K562 (cell line): ENCODE data around the gene EEA1. TPM values are rescaled to one million over a fixed set of nuclear protein-coding genes. Genes with fewer than 3 reads are reported as not detected.

ENCODE experiments used
- ATAC-seq: fragments of 200-7000 bp; cut with Tn5 transposase; 3 replicates; pipeline ENCODE4 v1.9.1; 2020; ENCODE audit warnings: moderate library complexity
- BruUV-seq: library from RNA; stranded (reverse); fragments of 400-500 nt; replicated peaks from 2 replicates; lab custom pipeline; 2021; lab: Mats Ljungman, UMichigan
- CTCF ChIA-PET: fragments of 300-600 bp; formaldehyde crosslinking; extraction: SDS; loops from one replicate; lab custom pipeline; 2021; ENCODE audit warnings: low intra/inter-chr PET ratio; lab: Yijun Ruan, JAX
- POLR2A ChIA-PET: fragments of 300-600, 350-650 bp; sonication (Branson Sonifier 250); formaldehyde crosslinking; extraction: SDS; loops from one replicate; lab custom pipeline; 2021; ENCODE audit warnings: antibody characterized with exemption, inconsistent platforms; lab: Yijun Ruan, JAX
- DNase-seq, 4 experiments: peaks; one replicate each; pipeline versions ENCODE4 v3.0.0 to v3.0.0-alpha.2; 2011 to 2018; ENCODE audit warnings: low spot score in 3 of 4, mixed read lengths in 3 of 4; ENCODE audit errors: extremely low read depth in 1 of 4
- FAIRE-seq: peaks from 2 replicates; lab custom pipeline; 2011; peaks lifted over from hg19 to GRCh38; lab: Jason Lieb, UNC
- H2AFZ ChIP-seq: 2 replicates; pipeline ENCODE4 v1.6.0; 2011; ENCODE audit warnings: low read depth, low read length, control low read depth, inconsistent platforms
- H3K27ac ChIP-seq: fragments of 200-600 bp; 3 replicates; pipeline ENCODE4 v1.8.0; 2011; ENCODE audit warnings: low read depth, mild to moderate bottlenecking, control low read depth, inconsistent platforms, low read length, moderate library complexity, mixed read lengths; ENCODE audit errors: extremely low read depth
- H3K27me3 ChIP-seq, 2 experiments: fragments of 300-600 bp in 1 of 2; 2 replicates in 1 of 2; 3 replicates in 1 of 2; pipeline versions ENCODE4 v1.6.0 to v1.8.0; 2011; ENCODE audit warnings: inconsistent platforms in 2 of 2, low read length in 2 of 2, mild to moderate bottlenecking in 1 of 2, mixed read lengths in 1 of 2, moderate library complexity in 1 of 2; ENCODE audit not compliant: control insufficient read depth in 2 of 2, insufficient read depth in 2 of 2
- H3K36me3 ChIP-seq: fragments of 300-600 bp; 3 replicates; pipeline ENCODE4 v1.8.0; 2011; ENCODE audit warnings: mild to moderate bottlenecking, low read length, inconsistent platforms; ENCODE audit not compliant: control insufficient read depth, insufficient read depth
- H3K4me1 ChIP-seq, 2 experiments: fragments of 200-600 bp in 1 of 2; replicated peaks in 1 of 2; 2 replicates in 1 of 2; 3 replicates in 1 of 2; pipeline versions ENCODE4 v1.5.1 to v1.8.0; 2011; ENCODE audit warnings: inconsistent platforms in 2 of 2, low read length in 2 of 2, mild to moderate bottlenecking in 1 of 2, mixed read lengths in 1 of 2, moderate library complexity in 1 of 2; ENCODE audit not compliant: control insufficient read depth in 2 of 2, insufficient read depth in 2 of 2
- H3K4me2 ChIP-seq: 2 replicates; pipeline ENCODE4 v1.6.1; 2011; ENCODE audit warnings: low read length, control low read depth, inconsistent platforms, mixed read lengths; ENCODE audit not compliant: insufficient read depth
- H3K4me3 ChIP-seq: fragments of 200-600 bp; sonication (generic), shearing (Covaris generic); 2 replicates; pipeline ENCODE4 v1.5.1; 2016; ENCODE audit warnings: control low read depth, inconsistent platforms
- H3K79me2 ChIP-seq: fragments of 200-600 bp; 3 replicates; pipeline ENCODE4 v1.8.0; 2011; ENCODE audit warnings: low read length, inconsistent platforms; ENCODE audit not compliant: control insufficient read depth, insufficient read depth
- H3K9ac ChIP-seq, 2 experiments: 2 replicates each; pipeline versions ENCODE4 v1.6.0 to v1.6.1; 2011; ENCODE audit warnings: low read depth in 2 of 2, low read length in 2 of 2, control low read depth in 1 of 2, inconsistent platforms in 1 of 2, mild to moderate bottlenecking in 1 of 2, mixed read lengths in 1 of 2; ENCODE audit not compliant: insufficient read depth in 1 of 2
- H3K9me1 ChIP-seq: one replicate; pipeline ENCODE4 v1.6.0; 2011; ENCODE audit warnings: inconsistent platforms, mild to moderate bottlenecking, low read length, moderate library complexity; ENCODE audit not compliant: control insufficient read depth, insufficient read depth
- H3K9me3 ChIP-seq: replicated peaks from 2 replicates; pipeline ENCODE4 v1.5.1; 2011; ENCODE audit warnings: low read depth, low read length, inconsistent platforms; ENCODE audit not compliant: control insufficient read depth, insufficient read depth
- H4K20me1 ChIP-seq: replicated peaks from 2 replicates; pipeline ENCODE4 v1.6.1; 2011; ENCODE audit warnings: low read length, inconsistent platforms, mixed read lengths; ENCODE audit not compliant: control insufficient read depth, insufficient read depth
- ATF3 ChIP-seq, 2 experiments: fragments of 450-650 bp in 1 of 2; sonication (generic) in 1 of 2; formaldehyde crosslinking in 1 of 2; IDR thresholded peaks in 1 of 2; conservative IDR thresholded peaks in 1 of 2; 2 replicates each; pipeline versions ENCODE4 v1.6.1 to v1.8.1; 2016 to 2023; ENCODE audit warnings: mild to moderate bottlenecking in 2 of 2, moderate library complexity in 2 of 2, inconsistent platforms in 1 of 2, missing genetic modification reagents in 1 of 2
- CREB3 ChIP-seq: fragments of 450-650 bp; conservative IDR thresholded peaks from 2 replicates; pipeline ENCODE4 v1.6.1; 2016; ENCODE audit warnings: missing genetic modification characterization, low read depth, mild to moderate bottlenecking, missing compliant biosample characterization, moderate library complexity
- GABPB2 ChIP-seq: fragments of 250-450 bp; sonication (Bioruptor Pico); conservative IDR thresholded peaks from 2 replicates; pipeline ENCODE4 v1.5.1; 2021; ENCODE audit warnings: mild to moderate bottlenecking
- HIVEP1 ChIP-seq: fragments of 250-450 bp; sonication (Bioruptor Pico); IDR thresholded peaks from 2 replicates; pipeline ENCODE4 v1.4.0; 2020; ENCODE audit warnings: mild to moderate bottlenecking
- HOXB6 ChIP-seq: fragments of 250-450 bp; sonication (Bioruptor Pico); IDR thresholded peaks from 2 replicates; pipeline ENCODE4 v1.5.1; 2022; ENCODE audit warnings: mild to moderate bottlenecking, borderline replicate concordance
- MLX ChIP-seq, 2 experiments: fragments of 450-650 bp in 1 of 2; sonication (generic) in 1 of 2; formaldehyde crosslinking; conservative IDR thresholded peaks; 2 replicates each; pipeline versions ENCODE4 v1.4.0 to v1.8.1; 2020 to 2022; ENCODE audit warnings: mild to moderate bottlenecking in 1 of 2, missing genetic modification reagents in 1 of 2
- POLR2G ChIP-seq: fragments of 200-400 bp; formaldehyde crosslinking; IDR thresholded peaks from 2 replicates; pipeline ENCODE4 v1.6.1; 2017; ENCODE audit warnings: low read depth, mild to moderate bottlenecking, antibody characterized with exemption, low read length, moderate library complexity
- POU5F1 ChIP-seq: fragments of 150-350 bp; IDR thresholded peaks from 2 replicates; pipeline ENCODE4 v1.6.1; 2014; ENCODE audit warnings: borderline replicate concordance, low read length, low read depth, mild to moderate bottlenecking; ENCODE audit not compliant: partially characterized antibody
- PRDM10 ChIP-seq: fragments of 450-650 bp; IDR thresholded peaks from 2 replicates; pipeline ENCODE4 v1.6.1; 2018; ENCODE audit not compliant: partially characterized antibody
- STAT5B ChIP-seq: fragments of 250-450 bp; sonication (Bioruptor Pico); IDR thresholded peaks from 2 replicates; pipeline ENCODE4 v1.8.0; 2021; ENCODE audit warnings: mild to moderate bottlenecking, inconsistent platforms
- TSC22D4 ChIP-seq: fragments of 450-650 bp; IDR thresholded peaks from 2 replicates; pipeline ENCODE4 v1.6.1; 2016; ENCODE audit warnings: missing genetic modification characterization, missing biosample characterization, control low read depth
- ZBTB17 ChIP-seq: fragments of 450-650 bp; formaldehyde crosslinking; IDR thresholded peaks from 2 replicates; pipeline ENCODE4 v1.4.0; 2020; ENCODE audit warnings: mild to moderate bottlenecking
- ZNF184 ChIP-seq: sonication (generic); formaldehyde crosslinking; IDR thresholded peaks from 2 replicates; pipeline ENCODE4 v1.5.0; 2020; ENCODE audit warnings: missing genetic modification reagents
- ZNF766 ChIP-seq: fragments of 200-800 bp; sonication (Bioruptor generic); conservative IDR thresholded peaks from 2 replicates; pipeline ENCODE4 v1.6.1; 2016; ENCODE audit warnings: missing genetic modification characterization, missing compliant biosample characterization
- WGBS: fragments of 100-300 bp; shearing (Covaris generic); methylation state at CpG from one replicate; pipeline ENCODE4 v1.1.6; 2016; ENCODE audit warnings: low coverage, mixed read lengths; ENCODE audit not compliant: insufficient coverage; ENCODE audit errors: missing lambda C conversion rate; 5-methylcytosine and 5-hydroxymethylcytosine counted together
- in situ Hi-C: fragments of 300-500 bp; cut with MboI; formaldehyde crosslinking; loops from 4 replicates; pipeline ENCODE4 v1.15.0; 2018; ENCODE audit warnings: inconsistent platforms, mixed read lengths
- intact Hi-C: fragments of 100-400 bp; cut with micrococcal nuclease; formaldehyde crosslinking; loops from 2 replicates; pipeline ENCODE4 v1.14.2; 2022
- polyA plus RNA-seq, 8 experiments: library from polyadenylated mRNA; depleted of rRNA in 4 of 8; stranded (reverse) in 5 of 8; unstranded in 3 of 8; fragments of >200 nt; fragmentation: Nextera tagmentation in 2 of 8; fragmentation: Illumina TruSeq in 1 of 8; extraction: Ambion mirVana in 2 of 8; extraction: Trizol in 1 of 8; gene quantifications; 2 replicates each; pipeline versions ENCODE4 v1.2.1 to v1.2.3, GENCODE V29; 2011 to 2014; ENCODE audit warnings: inconsistent platforms in 1 of 8, missing spikeins in 1 of 8
- total RNA-seq, 7 experiments: library from RNA; depleted of rRNA in 6 of 7; stranded (reverse); fragments of >200 nt in 6 of 7; fragmentation: Illumina TruSeq in 2 of 7; extraction: Trizol in 2 of 7; gene quantifications; 2 replicates each; pipeline versions ENCODE4 v1.2.1 to v1.2.3, GENCODE V29; 2011 to 2021; ENCODE audit warnings: low replicate concordance in 1 of 7

EEA1 gene
- total and polyA plus RNA-seq, 9 of the 15 experiments (the other 6 are each of a cell fraction or from before 2014, with no cell fraction given): 3.5 to 17.1 (median 7.5) TPM

- H3K4me1 ChIP-seq: no peaks in the 10 kb centered on the region
- H3K79me2 ChIP-seq: no peaks in the 10 kb centered on the region
- CTCF ChIA-PET: no interaction called here
- no peaks in the 10 kb centered on the region for H3K9me1 ChIP-seq
- peaks cover 25 to 32% of the 10 kb centered on the region in 2 experiments for H3K27me3 ChIP-seq
- POLR2A ChIA-PET: interaction anchor here (0.6 to 1.6 kb wide), 2 partner anchors 13 to 20 kb away, joined by 3 to 4 read pairs; no protein-coding TSS in a partner anchor
- under 1% methylated on average over 7 of the region's 7 CpGs for WGBS
- no peak overlapping the region for H3K4me2 ChIP-seq
- ATAC-seq: no peak
- no peak for FAIRE-seq
- H2AFZ ChIP-seq: no peak overlapping the region
- H3K9ac ChIP-seq: no peak overlapping the region
- intact Hi-C loops: no loop called here
- no TSS peak for BruUV-seq
- in situ Hi-C loops: no loop called here
- no peaks in the 10 kb centered on the region for H3K36me3 ChIP-seq
- no peak for DNase-seq
- no peak overlapping the region for H3K27ac ChIP-seq
- no peak overlapping the region for H3K4me3 ChIP-seq
- no peaks in the 10 kb centered on the region for H4K20me1 ChIP-seq
- no peaks in the 10 kb centered on the region for H3K9me3 ChIP-seq
- TF ChIP-seq HOXB6 (CRISPR knock-in tag) (no peak), POU5F1 (no peak), GABPB2 (CRISPR knock-in tag) (no peak), STAT5B (CRISPR knock-in tag) (no peak), POLR2G (no peak), ZNF766 (no peak), CREB3 (tag) (no peak), TSC22D4 (tag) (no peak), ATF3 (IDR thresholded peaks at IDR 0.05) (no peak), ATF3 (CRISPR knock-in tag; conservative IDR thresholded peaks at IDR 0.05) (no peak), ZBTB17 (no peak), MLX (CRISPR knock-in tag; conservative IDR thresholded peaks at IDR 0.05) (no peak), ZNF184 (CRISPR knock-in tag) (no peak), PRDM10 (no peak), HIVEP1 (CRISPR knock-in tag) (no peak)
Measured at GRCh38 chr12:92737855-92738850, 190.9 kb downstream of the EEA1 start.
